ENCODE data around the gene ICE2.
"Not testable (repeated sequence)": the region's sequence is repeated elsewhere in the genome, so short reads cannot be mapped to it uniquely, and the experiment has no call there.

Gene ICE2

DNA sequence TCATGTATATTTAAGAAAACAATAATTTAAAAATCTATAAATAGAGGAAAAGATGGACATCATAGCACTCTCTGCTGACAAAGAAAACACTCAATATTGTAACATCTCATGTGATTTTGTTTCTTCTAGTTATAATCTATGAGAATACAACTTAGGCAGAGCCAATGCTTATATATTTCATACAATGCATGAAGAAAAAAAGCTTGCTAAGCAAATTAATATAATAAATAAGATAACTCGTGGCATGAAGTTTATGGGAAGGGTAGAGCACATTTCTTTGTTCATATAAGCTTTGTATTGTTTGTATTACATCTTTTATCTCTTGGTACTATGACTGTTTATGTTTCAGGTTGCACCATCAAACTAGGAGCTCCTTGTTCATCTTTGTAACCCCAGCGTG, 73.5 kb downstream of the ICE2 start:
- no peak for DNase-seq

DNA sequence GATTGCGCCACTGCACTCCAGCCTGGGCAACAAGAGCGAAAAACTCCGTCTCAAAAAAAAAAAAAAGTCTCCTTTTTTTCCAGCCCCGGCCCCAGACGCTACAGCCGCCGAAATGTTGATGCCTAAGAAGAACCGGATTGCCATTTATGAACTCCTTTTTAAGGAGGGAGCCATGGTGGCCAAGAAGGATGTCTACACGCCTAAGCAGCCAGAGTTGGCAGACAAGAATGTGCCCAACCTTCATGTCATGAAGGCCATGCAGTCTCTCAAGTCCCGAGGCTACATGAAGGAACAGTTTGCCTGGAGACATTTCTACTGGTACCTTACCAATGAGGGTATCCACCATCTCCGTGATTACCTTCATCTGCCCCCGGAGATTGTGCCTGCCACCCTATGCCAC, 74.6 kb downstream of the ICE2 start:
- not testable (repeated sequence) for DNase-seq

- no peak for DNase-seq
Observed at GRCh38 chr15:60400944-60401343, 78.0 kb downstream of the ICE2 start.

GRCh38 chr15:60399931-60400330, 79.0 kb downstream of the ICE2 start:
- DNase-seq, result no peak

GRCh38 chr15:60399246-60399915, 79.6 kb downstream of the ICE2 start:
- DNase-seq, result no peak

GRCh38 chr15:60397772-60398445, 81.0 kb downstream of the ICE2 start, which contains the start of gene ANXA2:
TSS of gene ANXA2 (minus strand) at chr15:60397986. CDS start at chr15:60386075, 11,911 bp downstream.
- no peak for DNase-seq

DNA sequence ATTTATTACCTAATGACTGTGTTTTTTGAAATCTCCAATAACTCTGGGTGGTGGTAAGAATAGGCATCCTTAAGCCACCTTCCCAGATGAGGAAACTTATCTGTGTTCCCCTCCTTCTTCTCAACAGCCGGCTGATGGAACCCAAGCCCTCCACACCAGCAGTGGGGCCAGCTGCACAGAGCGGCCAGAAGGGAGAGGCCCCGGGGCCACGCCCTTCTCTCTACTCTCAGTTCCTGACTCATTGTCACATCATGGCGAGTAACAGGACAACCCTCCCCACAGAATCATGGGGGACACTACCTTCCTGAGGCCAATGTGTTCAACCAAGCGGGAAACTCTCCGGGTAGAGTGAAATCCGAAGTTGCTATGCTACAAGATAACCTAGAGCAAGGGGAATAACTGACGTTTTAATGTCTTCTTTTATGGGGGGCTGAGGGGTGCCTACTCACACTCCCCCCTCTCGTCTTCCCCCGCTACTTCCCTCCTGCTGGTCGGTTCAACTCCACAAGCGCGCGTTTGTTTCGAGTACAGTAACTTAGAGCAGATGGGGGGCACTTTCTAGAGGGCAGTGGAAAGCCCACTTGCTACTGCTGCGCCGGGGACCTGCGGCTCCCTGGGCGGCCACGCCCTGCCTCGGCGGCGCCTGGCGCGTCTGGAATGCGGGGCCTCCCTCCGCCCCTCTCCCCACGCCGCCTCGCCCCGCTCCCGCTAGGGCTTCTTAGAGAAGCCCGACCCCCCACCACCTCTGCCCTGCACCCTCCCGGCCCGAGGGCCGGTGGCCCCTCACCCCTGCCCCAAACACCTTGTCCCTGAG, 81.8 kb downstream of the ICE2 start:
- no peak for DNase-seq

DNA sequence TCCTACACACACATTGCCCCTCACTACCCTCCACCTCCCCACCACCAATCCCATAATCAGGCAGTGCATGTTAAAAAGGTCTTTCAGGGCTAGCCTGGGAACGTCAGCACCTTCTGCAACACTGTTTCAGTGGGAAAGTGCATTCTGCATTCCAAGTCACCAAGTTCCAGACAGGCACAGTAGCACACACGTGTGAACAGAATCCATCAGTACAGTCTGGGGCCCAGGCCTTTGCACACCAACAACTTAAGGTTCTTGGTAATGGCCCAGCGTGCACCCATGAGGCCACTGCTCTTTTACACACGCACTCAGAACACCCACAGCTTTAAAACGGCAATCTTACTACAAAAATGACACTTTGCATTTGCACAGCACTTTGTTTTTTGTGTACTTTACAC, 82.4 kb downstream of the ICE2 start:
- DNase-seq, result no peak

DNA sequence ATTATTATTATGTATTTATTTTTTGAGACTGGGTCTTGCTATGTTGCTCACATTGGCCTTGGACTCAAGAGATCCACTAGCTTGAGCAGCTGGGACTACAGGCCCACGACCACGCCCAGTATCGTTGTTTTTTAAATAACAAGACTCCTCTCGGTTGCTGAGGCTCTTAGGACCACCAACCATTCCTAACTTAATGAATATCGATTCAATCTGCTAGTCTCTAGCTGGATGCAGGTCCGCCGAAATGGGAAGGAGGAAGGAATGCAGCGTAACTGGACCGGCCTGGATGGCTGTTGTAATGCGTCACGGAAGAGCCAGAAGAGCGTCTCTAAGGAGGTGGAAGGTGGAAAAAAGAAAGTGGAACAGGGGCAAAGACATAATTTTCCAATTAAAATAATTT, 82.8 kb downstream of the ICE2 start:
- no peak for DNase-seq

DNA sequence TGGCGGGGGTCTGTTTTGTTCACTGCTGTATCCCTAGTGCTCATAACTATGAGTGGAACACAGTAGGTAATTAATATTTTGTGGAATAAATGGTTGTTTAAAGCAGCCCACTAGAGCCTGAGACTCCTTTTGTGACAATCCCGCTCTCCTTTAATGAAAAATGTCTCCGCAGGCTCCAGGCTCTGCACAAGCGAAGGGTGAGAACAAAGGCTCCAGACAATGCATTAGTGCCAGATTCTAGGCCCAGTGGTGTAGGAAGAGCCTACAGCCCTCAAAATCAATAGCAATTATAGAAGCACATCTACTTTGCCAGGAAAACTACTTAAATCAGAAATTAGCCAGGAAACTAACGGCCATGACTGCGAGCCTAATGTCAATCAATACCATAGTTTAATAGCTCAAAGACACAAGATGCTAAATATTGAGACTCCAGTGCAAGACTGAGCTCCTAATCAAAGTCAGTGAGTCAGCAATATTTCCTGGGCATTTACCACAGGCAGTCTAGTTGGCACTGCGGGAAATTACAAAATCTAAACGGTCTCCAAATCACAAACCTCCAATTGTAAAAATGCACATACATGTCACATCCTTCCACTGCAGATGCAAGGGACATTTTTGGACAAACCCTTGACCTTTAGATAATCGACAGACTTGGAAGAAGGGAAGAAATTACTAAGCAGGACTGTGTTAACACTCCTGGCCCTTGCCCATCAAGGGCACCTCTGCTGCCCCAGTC, 83.5 kb downstream of the ICE2 start:
- DNase-seq, result no peak

DNA sequence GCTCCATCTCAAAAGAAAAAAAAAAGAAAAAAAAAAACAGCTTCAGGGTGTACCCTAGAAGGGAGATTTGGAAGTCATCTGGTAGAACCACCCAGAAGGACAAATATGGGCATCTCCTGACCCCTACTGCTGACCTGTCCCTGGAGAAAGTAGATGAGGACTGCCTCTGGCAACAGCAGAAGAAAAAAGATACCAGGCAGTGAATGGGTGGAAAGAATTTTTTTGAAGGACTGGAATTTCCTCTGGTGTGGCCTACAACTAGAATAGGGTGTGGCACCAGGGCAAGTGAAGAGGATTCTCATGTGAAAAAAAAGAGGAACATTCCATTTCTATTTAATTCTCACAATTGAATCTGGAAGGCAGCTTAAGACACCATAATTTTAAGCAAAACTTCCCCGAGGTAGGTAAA, 84.2 kb downstream of the ICE2 start:
- DNase-seq, result no peak

- DNase-seq, result no peak
Observed at GRCh38 chr15:60392986-60393790, 85.8 kb downstream of the ICE2 start.

DNA sequence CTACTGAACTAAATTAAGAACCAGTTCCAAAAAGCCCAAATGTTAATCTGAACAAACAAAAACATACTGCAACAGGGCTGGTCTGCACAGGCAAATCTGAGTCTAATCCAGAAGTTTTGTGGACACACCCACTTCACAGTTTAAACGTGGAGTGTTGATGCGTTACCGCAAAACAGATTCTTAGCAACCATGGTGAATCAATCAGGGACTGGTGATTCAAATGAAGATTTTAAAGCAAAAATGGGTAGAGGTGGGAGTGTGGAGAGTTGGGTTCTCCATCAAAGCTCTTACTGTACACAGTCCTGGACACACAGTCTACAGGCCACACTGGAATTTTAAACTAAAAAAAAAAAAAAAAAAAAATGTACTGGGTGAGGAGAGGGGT, 86.3 kb downstream of the ICE2 start:
- no peak for DNase-seq

DNA sequence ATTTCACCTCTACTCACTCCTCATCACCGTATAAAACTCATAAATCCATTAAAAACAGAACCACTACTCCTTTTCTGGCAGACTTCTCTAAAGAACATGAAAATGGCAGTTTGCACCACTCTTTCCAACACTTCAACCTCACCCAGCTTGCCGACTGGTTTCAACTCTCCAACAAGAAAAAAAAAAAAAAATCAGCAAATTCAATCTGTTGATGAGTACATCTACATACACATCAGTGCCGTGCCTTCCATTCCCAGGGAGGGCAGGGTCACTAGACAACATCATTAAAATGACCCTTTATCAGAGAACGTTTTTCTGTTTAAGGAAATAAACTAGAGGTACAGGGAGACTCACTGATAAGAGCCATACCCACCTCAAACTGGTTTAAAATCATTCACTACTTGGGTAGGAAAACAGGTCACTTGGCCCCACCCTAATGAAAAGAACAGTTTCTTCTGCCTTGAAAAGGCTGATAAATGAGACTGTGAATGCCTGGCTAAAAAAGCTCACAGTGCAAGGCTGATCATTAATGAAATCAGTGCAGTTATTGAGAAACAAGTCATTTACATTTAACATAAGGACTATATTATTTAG, 87.1 kb downstream of the ICE2 start:
- DNase-seq, result no peak

- DNase-seq, result no peak
Observed at GRCh38 chr15:60390871-60391501, 88.0 kb downstream of the ICE2 start.

DNA sequence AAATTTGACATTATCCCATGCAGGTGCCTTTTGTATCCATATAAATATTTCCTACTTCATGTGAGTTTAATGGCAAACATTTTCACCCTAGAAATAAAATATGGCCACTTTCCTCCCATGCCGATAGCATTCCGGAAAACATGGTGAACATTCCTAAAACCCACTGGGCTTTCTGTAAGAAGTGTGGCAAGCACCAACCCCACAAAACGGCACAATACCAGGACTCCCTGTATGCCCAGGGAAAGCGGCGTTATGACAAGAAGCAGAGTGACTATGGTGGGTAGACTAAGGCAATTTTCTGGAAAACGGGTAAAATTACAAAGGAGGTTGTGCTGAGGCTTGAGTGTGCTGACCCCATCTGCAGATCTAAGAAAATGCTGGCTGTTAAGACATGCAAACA, 88.7 kb downstream of the ICE2 start:
- DNase-seq, result no peak

DNA sequence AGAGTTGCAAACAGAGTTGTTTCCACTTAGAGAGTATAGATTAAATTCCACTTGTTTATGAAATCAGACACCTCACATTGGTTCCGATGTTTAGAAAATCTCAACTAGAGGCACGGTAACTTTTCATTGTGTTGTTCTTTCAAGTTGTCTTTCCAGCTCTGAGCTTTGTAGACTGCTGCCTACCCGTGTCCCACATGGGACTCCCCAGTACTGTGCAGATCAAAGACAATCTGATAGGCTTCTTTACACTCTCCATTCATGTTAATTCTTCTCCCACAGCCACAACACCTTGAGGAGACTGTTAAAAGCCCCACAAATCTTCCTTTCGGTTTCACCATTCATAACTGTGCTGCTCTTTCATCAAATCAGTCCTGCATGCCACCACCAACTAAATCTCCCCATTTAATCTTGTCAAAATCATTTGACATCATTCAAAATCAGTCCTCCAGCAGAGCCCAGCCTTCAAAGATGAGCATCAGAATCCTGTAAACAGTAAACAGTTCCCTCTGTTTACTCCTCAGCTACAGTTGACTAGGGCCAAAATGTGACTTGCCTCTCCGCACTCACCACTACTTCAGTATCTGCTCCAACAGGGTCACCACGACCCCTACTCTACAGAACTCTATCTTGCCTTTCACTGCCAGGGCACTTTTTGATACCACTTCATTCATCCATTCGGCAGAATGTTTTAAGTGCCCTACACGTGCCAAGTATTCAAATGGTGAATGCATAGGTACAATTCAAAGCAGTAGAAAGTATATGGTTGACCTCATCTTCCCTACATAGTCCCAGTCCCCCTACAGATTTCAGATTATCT, 89.5 kb downstream of the ICE2 start:
- no peak for DNase-seq

GRCh38 chr15:60387321-60387720, 91.6 kb downstream of the ICE2 start:
- no peak for DNase-seq

GRCh38 chr15:60386615-60387014, 92.3 kb downstream of the ICE2 start:
- no peak for DNase-seq
